ENCODE results near the gene STOML1. TPM values are rescaled to one million over a fixed set of nuclear protein-coding genes. Genes with fewer than 3 reads are reported as not detected.

STOML1 gene
- polyA plus RNA-seq, 3 donors = 3.8 to 5.1 (median 4.7) TPM

GRCh38 chr15:73947651-73948050, 44.4 kb downstream of the STOML1 start:
- Histone ChIP-seq H3K9ac (ENCODE audit: insufficient read depth, low read length, poor library complexity, severe bottlenecking) (no peak overlapping the region), H3K9me3 (replicated peaks in 1 of 2; ENCODE audit: control insufficient read depth in 1 of 2, insufficient read depth in 1 of 2, low read length in 2 of 2) (no peaks in the 10 kb centered on the region), H3K4me3 (replicated peaks in 1 of 3; ENCODE audit: low read depth in 2 of 3, low read length in 3 of 3) (no peak overlapping the region), H2AFZ (ENCODE audit: insufficient read depth, low read depth, low read length, poor library complexity, severe bottlenecking) (no peak overlapping the region), H3K27me3 (ENCODE audit: control insufficient read depth in 2 of 2, insufficient read depth in 2 of 2, low read length in 2 of 2) (no peaks in the 10 kb centered on the region), H3K36me3 (replicated peaks in 1 of 2; ENCODE audit: control insufficient read depth in 1 of 2, insufficient read depth in 2 of 2, low read length in 2 of 2) (no peaks in the 10 kb centered on the region), H3K27ac (ENCODE audit: low read depth in 1 of 2, low read length in 2 of 2) (no peak overlapping the region), H3K4me1 (ENCODE audit: control insufficient read depth in 1 of 2, insufficient read depth in 2 of 2, low read length in 2 of 2) (peaks cover 4 to 8% of the 10 kb centered on the region in 2 donors), H4K20me1 (ENCODE audit: insufficient read depth, low read length) (no peaks in the 10 kb centered on the region), H3K79me2 (ENCODE audit: insufficient read depth, low read length) (no peaks in the 10 kb centered on the region), H3K4me2 (replicated peaks; ENCODE audit: extremely low read depth, low read length, poor library complexity, severe bottlenecking) (no peak overlapping the region)
- peaks cover 0 to 5% (median 5%) of the 10 kb centered on the region in 3 donors for H3K27me3 Mint-ChIP-seq (ENCODE audit: low read depth in 3 of 3)
- intact Hi-C loops (cut with micrococcal nuclease) = no loop called here
- TF ChIP-seq, protein P1, sequence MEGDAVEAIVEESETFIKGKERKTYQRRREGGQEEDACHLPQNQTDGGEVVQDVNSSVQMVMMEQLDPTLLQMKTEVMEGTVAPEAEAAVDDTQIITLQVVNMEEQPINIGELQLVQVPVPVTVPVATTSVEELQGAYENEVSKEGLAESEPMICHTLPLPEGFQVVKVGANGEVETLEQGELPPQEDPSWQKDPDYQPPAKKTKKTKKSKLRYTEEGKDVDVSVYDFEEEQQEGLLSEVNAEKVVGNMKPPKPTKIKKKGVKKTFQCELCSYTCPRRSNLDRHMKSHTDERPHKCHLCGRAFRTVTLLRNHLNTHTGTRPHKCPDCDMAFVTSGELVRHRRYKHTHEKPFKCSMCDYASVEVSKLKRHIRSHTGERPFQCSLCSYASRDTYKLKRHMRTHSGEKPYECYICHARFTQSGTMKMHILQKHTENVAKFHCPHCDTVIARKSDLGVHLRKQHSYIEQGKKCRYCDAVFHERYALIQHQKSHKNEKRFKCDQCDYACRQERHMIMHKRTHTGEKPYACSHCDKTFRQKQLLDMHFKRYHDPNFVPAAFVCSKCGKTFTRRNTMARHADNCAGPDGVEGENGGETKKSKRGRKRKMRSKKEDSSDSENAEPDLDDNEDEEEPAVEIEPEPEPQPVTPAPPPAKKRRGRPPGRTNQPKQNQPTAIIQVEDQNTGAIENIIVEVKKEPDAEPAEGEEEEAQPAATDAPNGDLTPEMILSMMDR (IDR thresholded peaks at IDR 0.05) = no peak
- H3K4me3 Mint-ChIP-seq = no peak overlapping the region
- peaks cover 3% of the 10 kb centered on the region for H3K4me1 Mint-ChIP-seq
- no peaks in the 10 kb centered on the region for H3K36me3 Mint-ChIP-seq
- no peaks in the 10 kb centered on the region for H3K9me3 Mint-ChIP-seq
- DNase-seq = no peak
- WGBS (ENCODE audit: insufficient coverage) = 94% methylated on average over 8 of the region's 9 CpGs
- H3K27ac Mint-ChIP-seq = peak overlapping the region in 2 of 7 donors; percentile 21 to 54

DNA sequence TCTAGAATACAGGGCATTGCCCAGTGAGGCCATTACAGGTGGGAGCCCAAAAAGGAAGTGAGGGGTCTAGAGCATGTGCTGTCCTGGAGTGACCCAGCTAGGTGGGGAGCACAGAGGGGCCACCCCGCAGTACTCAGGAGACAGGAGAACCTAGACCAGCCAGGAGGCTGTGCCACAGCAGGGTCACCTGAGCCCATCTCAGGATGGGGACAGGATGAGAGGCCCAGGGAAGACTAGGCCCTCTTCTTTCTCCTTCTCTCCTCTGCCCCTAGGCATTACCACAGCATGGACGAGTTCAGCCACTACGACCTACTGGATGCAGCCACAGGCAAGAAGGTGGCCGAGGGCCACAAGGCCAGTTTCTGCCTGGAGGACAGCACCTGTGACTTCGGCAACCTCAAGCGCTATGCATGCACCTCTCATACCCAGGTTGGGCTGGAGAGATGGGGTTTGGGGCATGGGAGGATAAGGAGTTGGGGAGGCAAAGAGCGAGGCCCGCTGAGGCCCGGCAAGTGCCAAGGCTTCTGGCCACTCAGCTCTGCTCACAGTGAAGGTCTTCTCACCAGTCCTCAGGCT, 45.2 kb downstream of the STOML1 start:
- Histone ChIP-seq H3K4me2 (replicated peaks; ENCODE audit: extremely low read depth, low read length, poor library complexity, severe bottlenecking) (no peak overlapping the region), H3K36me3 (replicated peaks in 1 of 2; ENCODE audit: control insufficient read depth in 1 of 2, insufficient read depth in 2 of 2, low read length in 2 of 2) (no peaks in the 10 kb centered on the region), H2AFZ (ENCODE audit: insufficient read depth, low read depth, low read length, poor library complexity, severe bottlenecking) (no peak overlapping the region), H3K9ac (ENCODE audit: insufficient read depth, low read length, poor library complexity, severe bottlenecking) (no peak overlapping the region), H3K4me3 (replicated peaks in 1 of 3; ENCODE audit: low read depth in 2 of 3, low read length in 3 of 3) (no peak overlapping the region), H3K79me2 (ENCODE audit: insufficient read depth, low read length) (no peaks in the 10 kb centered on the region), H3K27me3 (ENCODE audit: control insufficient read depth in 2 of 2, insufficient read depth in 2 of 2, low read length in 2 of 2) (no peaks in the 10 kb centered on the region), H4K20me1 (ENCODE audit: insufficient read depth, low read length) (no peaks in the 10 kb centered on the region), H3K9me3 (replicated peaks in 1 of 2; ENCODE audit: control insufficient read depth in 1 of 2, insufficient read depth in 1 of 2, low read length in 2 of 2) (no peaks in the 10 kb centered on the region), H3K4me1 (ENCODE audit: control insufficient read depth in 1 of 2, insufficient read depth in 2 of 2, low read length in 2 of 2) (peaks cover 4 to 8% of the 10 kb centered on the region in 2 donors), H3K27ac (ENCODE audit: low read depth in 1 of 2, low read length in 2 of 2) (no peak overlapping the region)
- intact Hi-C loops (cut with micrococcal nuclease) = no loop called here
- Mint-ChIP-seq H3K27me3 (ENCODE audit: low read depth in 3 of 3) (peaks cover 0 to 5% (median 3%) of the 10 kb centered on the region in 3 donors), H3K4me3 (no peak overlapping the region), H3K9me3 (no peaks in the 10 kb centered on the region), H3K27ac (no peak overlapping the region), H3K36me3 (no peaks in the 10 kb centered on the region), H3K4me1 (peaks cover 3% of the 10 kb centered on the region)
- 100% methylated on average over 8 of the region's 9 CpGs for WGBS (ENCODE audit: insufficient coverage)
- no peak for DNase-seq
- TF ChIP-seq, protein P1 (IDR thresholded peaks at IDR 0.05) = no peak
